SU-DHL-6 (cell line): ENCODE data around the gene CTNNA2.

Experiments
- CTCF ChIP-seq: fragments of 200-600 bp; sonication (generic); IDR thresholded peaks from one replicate; pipeline ENCODE4 v1.5.1; 2017; ENCODE audit warnings: antibody characterized with exemption, mild to moderate bottlenecking, low read length, moderate library complexity; ENCODE audit not compliant: insufficient read depth, poor library complexity, severe bottlenecking
- EZH2phosphoT487 ChIP-seq: fragments of 200-600 bp; sonication (generic), shearing (Covaris generic); conservative IDR thresholded peaks from 2 replicates; pipeline ENCODE4 v1.6.1; 2018; ENCODE audit warnings: mild to moderate bottlenecking, antibody characterized with exemption, low read length, moderate library complexity, mixed read lengths

GRCh38 chr2:79686884-79687283 lies 174.0 kb downstream of the CTNNA2 start:
- TF ChIP-seq CTCF (no peak), EZH2phosphoT487 (no peak)
